ENCODE measurements around the gene KRT81.
"Not testable (repeated sequence)": the region's sequence is repeated elsewhere in the genome, so short reads cannot be mapped to it uniquely, and the experiment has no call there.

The KRT81 gene

GRCh38 chr12:52274521-52275120, 16.7 kb downstream of the KRT81 start, which contains the start of gene KRT86:
KRT86 (plus strand) TSS chr12:52274645; CDS start chr12:52301917, 27,272 bp downstream.
- no peak for DNase-seq (ENCODE audit: low read depth)

DNA sequence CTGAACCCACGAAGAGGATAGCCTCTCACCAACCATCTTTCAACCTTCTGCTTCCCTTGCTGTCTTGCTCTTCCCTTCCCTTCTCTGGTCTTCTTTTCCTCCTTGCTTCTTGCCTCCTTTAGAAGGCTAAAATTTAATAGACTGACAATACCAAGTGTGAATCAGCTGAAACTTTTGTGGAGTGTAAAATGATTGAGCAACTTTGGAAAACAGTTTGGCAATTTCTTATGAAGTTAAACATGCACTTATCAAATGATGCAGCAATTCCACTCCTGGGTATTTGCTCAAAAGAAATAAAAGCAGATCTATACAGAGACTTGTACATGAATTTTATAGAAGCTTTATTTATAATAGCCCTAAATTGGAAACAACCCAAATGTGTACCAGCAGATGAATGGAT, 20.2 kb downstream of the KRT81 start:
- no peak for DNase-seq (ENCODE audit: low read depth)

GRCh38 chr12:52270541-52271070, 20.7 kb downstream of the KRT81 start:
- no peak for DNase-seq (ENCODE audit: low read depth)

GRCh38 chr12:52268212-52268611, 23.1 kb downstream of the KRT81 start:
- DNase-seq (ENCODE audit: low read depth), result no peak

GRCh38 chr12:52267699-52268098, 23.6 kb downstream of the KRT81 start:
- no peak for DNase-seq (ENCODE audit: low read depth)

- no peak for DNase-seq (ENCODE audit: low read depth)
These were observed 24.1 kb downstream of the KRT81 start for GRCh38 chr12:52267266-52267665.

GRCh38 chr12:52266514-52266913, 24.8 kb downstream of the KRT81 start:
- DNase-seq (ENCODE audit: low read depth), result no peak

DNA sequence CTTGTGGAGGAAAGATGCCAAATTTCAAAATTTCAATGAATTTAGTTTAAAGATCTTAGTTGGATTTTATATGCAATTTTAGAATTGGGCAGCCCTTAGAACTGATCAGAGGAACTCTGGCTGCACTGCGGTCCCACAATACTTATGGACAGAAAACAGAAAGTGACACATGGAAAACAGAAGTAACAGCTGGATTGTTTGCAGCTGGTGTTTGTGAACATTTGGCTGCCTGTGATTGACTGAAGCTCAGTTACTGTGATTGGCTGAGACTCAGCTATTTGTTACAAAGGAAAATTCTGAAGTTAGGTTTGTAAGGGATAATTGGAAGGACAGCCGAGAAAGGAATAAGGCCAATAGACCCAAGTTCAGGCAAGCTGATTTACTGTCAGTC, 26.9 kb downstream of the KRT81 start:
- no peak for DNase-seq (ENCODE audit: low read depth)

DNA sequence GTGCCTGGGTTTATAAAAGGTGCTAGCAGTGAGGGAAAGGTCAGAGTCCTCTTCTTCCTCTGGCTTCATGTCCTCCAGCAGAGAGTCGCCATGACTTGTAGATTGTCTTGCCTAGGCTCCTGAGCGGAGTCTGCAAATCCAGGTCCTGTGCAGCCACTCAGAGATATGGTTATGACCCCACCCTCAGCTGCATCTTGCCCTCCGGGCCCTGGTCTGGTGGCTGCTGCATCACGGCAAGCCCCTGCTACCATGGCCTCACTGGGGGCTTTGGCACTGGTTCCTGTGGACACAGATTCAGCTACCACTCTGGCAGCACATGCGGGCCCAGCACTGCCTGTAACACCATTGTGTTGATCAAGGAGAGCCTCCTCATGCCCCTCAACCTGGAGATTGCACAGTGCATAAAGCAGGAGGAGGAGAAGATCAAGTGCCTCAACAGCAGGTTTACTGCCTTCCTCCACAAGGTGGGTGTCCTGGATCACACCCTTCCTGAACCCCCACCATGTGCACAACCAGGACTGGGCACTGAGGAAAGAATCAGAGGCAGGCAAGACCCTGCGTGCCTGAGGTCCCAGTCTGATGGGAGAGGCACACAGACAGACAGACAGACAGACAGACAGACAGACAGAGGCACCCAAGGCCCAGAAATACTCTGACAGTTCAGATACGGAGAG, 27.4 kb downstream of the KRT81 start:
- no peak for DNase-seq (ENCODE audit: low read depth)

GRCh38 chr12:52262286-52262685, 29.0 kb downstream of the KRT81 start:
- no peak for DNase-seq (ENCODE audit: low read depth)

- no peak for DNase-seq (ENCODE audit: low read depth)
These were observed 30.2 kb downstream of the KRT81 start for GRCh38 chr12:52261208-52261484.

DNA sequence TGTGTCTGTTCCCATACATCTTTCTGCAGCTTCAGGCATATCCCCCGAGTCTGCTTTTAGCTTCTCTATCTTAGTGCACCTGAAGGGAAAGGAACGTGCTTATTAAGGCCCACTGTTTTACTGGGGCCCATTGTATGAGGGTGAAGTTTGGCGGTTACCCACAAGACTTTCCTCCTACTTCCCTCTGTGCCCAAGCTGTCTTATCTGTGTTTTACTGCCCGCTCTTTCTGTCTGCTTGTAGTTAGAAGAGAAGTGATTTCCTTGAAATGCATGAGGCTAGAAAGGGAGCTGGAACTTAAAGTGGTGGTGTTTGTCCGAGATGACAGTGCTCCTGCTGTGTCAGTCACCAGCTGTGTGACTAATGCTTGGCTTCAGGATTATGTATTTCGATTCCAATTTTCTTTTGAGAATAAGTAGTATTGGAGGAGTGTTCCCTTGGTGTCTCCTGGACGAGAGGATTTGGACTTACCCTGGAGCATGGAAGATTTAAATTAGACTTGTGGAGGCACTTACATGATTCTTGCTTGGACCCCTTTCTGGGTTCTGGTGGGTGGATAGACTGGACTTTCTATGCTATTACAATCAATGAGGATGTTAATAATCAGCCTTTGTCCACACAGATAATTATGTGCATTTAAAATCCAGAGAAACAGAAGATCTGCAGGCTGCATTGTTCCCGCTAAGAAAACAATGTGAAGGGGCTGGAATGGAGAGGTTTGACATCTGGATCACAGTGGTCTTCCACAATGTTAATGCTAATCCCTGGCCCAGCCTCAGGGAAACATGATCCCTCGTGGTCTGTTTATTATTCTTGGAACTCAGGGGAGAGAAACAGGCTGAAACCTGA, 30.8 kb downstream of the KRT81 start:
- DNase-seq (ENCODE audit: low read depth), result no peak

DNA sequence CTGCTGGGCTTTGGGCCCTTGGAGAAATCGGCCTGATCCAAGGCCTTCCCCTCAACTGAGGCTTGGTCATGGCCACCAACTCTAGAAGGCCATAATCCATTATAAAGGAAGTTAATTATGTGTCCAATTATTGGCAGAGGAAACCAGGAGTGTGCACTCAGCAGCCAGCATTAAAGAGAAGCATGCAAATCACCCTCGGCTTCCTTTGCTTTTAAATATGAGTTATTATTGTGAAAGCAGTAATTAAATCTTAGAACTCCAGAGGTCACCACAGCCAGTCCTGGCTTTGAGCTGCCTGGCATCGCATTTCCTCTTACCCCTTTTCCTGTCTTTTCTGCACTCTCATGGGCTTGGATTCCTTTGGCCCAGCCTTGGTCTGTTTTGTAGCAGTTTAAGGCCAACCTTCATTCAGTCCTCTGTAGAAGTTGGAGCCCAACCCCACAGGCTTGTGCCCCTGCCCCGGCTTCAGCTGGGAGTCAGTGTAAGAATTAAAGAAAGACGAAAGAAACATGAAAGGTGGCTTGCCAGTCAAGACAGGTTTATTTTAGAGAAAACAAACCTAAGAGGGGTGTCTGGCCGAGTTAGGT, 31.6 kb downstream of the KRT81 start:
- no peak for DNase-seq (ENCODE audit: low read depth)

GRCh38 chr12:52258335-52258901, 32.9 kb downstream of the KRT81 start:
- no peak for DNase-seq (ENCODE audit: low read depth)

- DNase-seq (ENCODE audit: low read depth), result not testable (repeated sequence)
These were observed 33.4 kb downstream of the KRT81 start for GRCh38 chr12:52257922-52258321.

DNA sequence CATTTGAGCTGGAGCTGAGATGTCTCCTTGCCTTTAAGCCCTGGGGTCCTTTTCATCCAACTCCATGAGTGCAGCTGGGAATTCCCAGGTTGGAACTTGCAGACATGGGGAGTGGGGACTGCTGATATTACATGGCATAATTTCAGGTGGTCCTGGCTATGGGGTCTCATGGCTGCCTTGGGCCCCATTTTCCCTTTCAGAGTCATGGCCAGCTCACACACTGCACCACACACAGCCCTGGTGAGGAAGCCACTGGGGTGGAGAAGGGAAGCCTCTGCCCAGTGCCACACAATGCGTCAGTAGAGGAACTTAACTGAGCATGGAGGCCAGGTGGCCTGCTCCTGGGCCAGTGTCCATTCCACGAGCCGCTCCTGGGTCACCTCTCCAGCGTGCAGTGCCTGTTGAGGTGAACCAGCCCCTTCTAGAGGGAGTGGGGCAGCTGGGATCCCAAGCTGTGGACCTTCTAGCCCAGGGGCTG, 34.2 kb downstream of the KRT81 start:
- DNase-seq (ENCODE audit: low read depth), result no peak

GRCh38 chr12:52256584-52256935, 34.8 kb downstream of the KRT81 start:
- DNase-seq (ENCODE audit: low read depth), result no peak

GRCh38 chr12:52255926-52256583, 35.3 kb downstream of the KRT81 start:
- no peak for DNase-seq (ENCODE audit: low read depth)

- DNase-seq (ENCODE audit: low read depth), result no peak
These were observed 36.2 kb downstream of the KRT81 start for GRCh38 chr12:52254965-52255751.

- no peak for DNase-seq (ENCODE audit: low read depth)
These were observed 37.0 kb downstream of the KRT81 start for GRCh38 chr12:52254180-52254964.
